Measurements from ENCODE around the gene PDLIM1.

PDLIM1 gene, protein sequence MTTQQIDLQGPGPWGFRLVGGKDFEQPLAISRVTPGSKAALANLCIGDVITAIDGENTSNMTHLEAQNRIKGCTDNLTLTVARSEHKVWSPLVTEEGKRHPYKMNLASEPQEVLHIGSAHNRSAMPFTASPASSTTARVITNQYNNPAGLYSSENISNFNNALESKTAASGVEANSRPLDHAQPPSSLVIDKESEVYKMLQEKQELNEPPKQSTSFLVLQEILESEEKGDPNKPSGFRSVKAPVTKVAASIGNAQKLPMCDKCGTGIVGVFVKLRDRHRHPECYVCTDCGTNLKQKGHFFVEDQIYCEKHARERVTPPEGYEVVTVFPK

DNA sequence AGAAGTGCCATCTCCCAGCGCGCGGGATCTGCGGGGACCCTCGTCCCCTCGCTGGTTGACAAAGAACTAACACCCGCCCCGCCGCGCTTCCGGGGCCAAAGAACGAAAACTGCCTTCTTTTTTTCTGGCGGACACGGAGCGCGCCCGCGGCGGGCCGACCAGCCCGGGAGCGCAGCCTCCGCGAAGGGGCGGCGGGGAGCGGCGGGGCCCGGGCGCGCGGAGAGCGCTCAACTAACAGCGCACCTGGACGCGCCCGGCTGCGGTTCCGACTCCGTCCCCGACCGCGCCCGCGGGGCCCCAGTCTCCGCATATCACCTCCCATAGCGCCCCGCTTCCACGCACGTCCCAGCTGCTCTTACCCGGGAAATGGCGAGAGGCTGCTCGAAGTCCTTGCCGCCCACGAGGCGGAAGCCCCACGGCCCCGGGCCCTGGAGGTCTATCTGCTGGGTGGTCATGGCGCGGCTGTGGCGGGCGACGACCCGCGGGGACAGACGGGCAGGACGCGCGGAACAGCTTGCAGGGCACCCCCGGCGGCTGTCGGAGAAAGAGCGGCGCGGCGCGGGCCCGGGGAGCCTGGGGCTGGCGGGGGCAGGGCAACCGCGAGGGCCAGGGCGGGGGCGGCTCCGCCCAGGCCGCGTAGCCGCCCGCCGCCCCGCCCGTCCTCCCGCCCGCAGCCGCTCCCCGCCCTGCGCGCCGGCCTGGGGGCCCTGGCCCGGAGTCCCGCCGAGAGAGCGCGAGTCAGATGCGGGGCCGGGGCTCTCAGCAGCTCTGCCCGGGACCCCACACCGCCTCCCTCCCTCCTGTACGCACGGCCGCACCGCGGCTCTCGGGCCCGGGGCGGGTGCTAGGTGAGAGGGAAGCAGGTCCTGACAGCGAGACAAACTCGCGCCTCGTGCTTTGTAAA lies at the start of gene PDLIM1:
Gene PDLIM1, minus strand, starts transcription at position 543 of the 904 bp plus-strand sequence. Its CDS starts 88 bp downstream, at position 455.
- H3K36me3 ChIP-seq (ENCODE audit: control insufficient read depth in 1 of 2, insufficient read depth in 2 of 2, low read length in 2 of 2), result no peaks in the 10 kb centered on the region
- peaks cover 6 to 11% of the 10 kb centered on the region in 2 donors for H3K4me1 ChIP-seq (ENCODE audit: control insufficient read depth in 1 of 2, insufficient read depth in 2 of 2, low read length in 2 of 2)
- no peaks in the 10 kb centered on the region for H3K27me3 ChIP-seq (ENCODE audit: low read depth, low read length)
- no peaks in the 10 kb centered on the region for H3K9me3 ChIP-seq (ENCODE audit: control insufficient read depth in 1 of 2, low read length in 2 of 2)
- H3K4me3 ChIP-seq (ENCODE audit: low read depth in 1 of 2, low read length in 2 of 2), result peak within 1 kb of the TSS; percentile 43 to 72
- H3K27ac ChIP-seq (ENCODE audit: low read length), result peak within 1 kb of the TSS; percentile 86

DNA sequence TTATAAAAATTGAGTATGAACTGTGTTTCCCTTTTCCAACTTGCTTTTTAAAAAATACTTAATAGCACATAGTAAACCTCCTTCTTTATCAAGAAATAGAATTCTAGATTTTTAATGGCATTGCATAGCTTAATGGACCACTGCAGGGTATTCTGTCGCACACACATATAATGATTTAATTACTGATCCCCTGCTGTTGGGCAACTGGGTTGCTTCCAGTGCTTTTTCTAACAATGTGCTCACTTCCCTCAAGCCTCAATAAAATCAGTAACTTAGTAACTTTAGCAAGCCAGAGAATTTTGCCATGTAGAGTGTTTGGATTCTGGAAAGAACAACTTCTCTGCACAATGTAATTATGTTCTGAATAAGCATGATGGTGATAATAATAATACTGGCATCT lies 49.1 kb upstream of the PDLIM1 start:
- no peak overlapping the region for H3K4me3 ChIP-seq (ENCODE audit: low read depth in 1 of 2, low read length in 2 of 2)
- no peak overlapping the region for H3K27ac ChIP-seq (ENCODE audit: low read length)
- H3K4me1 ChIP-seq (ENCODE audit: control insufficient read depth in 1 of 2, insufficient read depth in 2 of 2, low read length in 2 of 2), result peaks cover 3 to 29% of the 10 kb centered on the region in 2 donors
- peaks cover 16 to 41% of the 10 kb centered on the region in 2 donors for H3K36me3 ChIP-seq (ENCODE audit: control insufficient read depth in 1 of 2, insufficient read depth in 2 of 2, low read length in 2 of 2)
- H3K9me3 ChIP-seq (ENCODE audit: control insufficient read depth in 1 of 2, low read length in 2 of 2), result no peaks in the 10 kb centered on the region
- H3K27me3 ChIP-seq (ENCODE audit: low read depth, low read length), result no peaks in the 10 kb centered on the region

DNA sequence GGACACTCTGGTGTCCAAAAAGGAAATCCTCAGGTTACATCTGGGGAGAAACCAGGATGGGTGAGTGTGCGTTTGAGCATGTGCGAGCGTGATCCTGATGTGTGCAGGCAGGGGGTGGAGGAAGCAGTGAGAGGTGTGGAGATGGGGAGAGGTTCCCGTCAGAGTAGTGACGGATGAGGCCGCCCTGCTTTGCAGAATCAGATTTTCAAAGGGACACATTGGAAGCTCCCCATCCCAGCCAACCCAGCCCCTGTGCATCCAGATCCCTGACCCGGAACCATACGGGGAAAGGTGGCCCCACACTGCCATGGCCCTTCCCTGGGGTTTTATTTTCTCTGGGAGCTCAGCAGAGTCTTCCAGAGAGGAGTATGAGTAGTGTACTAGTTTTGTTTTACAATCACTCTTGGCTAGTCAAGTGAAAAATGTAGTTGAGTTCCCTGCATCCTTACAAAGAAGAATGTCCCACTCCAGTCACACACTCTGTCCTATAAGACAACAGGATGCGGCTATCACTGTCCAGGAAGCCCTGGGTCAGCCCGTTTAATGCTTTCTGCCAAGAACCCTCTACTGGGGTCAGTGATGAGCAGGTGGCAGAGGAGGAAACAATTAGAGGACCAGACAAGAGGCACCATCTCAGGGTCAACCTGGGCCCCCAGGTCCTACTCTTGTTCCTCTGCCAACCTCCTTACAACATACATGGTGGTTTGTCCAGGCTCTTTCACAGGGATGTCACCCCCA lies 46.8 kb upstream of the PDLIM1 start:
- H3K36me3 ChIP-seq (ENCODE audit: control insufficient read depth in 1 of 2, insufficient read depth in 2 of 2, low read length in 2 of 2), result peaks cover 13 to 54% of the 10 kb centered on the region in 2 donors
- no peaks in the 10 kb centered on the region for H3K27me3 ChIP-seq (ENCODE audit: low read depth, low read length)
- H3K4me3 ChIP-seq (ENCODE audit: low read depth in 1 of 2, low read length in 2 of 2), result no peak overlapping the region
- no peak overlapping the region for H3K27ac ChIP-seq (ENCODE audit: low read length)
- H3K4me1 ChIP-seq (ENCODE audit: control insufficient read depth in 1 of 2, insufficient read depth in 2 of 2, low read length in 2 of 2), result peaks cover 6 to 36% of the 10 kb centered on the region in 2 donors
- no peaks in the 10 kb centered on the region for H3K9me3 ChIP-seq (ENCODE audit: control insufficient read depth in 1 of 2, low read length in 2 of 2)

DNA sequence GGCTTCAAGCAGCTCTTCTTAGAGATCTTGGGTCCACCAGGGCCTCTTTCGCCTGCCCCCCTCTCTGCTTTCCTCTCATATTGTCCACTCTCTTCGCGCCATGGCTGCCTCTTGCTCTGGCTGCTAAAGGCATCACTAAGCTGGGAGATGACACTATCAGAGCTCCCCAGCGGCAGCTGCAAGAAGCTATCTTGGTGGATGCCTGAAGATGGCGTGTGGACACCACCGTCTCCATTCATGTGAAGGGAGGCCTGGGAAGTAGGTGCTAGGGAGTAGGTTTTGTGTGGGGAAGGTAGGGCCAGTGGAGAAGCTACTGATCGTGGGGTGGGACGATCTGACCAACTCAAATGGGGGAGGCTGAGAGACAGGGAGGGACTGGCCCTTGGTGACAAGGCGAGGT lies 45.9 kb upstream of the PDLIM1 start:
- Histone ChIP-seq H3K9me3 (ENCODE audit: control insufficient read depth in 1 of 2, low read length in 2 of 2) (no peaks in the 10 kb centered on the region), H3K27me3 (ENCODE audit: low read depth, low read length) (no peaks in the 10 kb centered on the region), H3K4me1 (ENCODE audit: control insufficient read depth in 1 of 2, insufficient read depth in 2 of 2, low read length in 2 of 2) (peaks cover 6 to 31% of the 10 kb centered on the region in 2 donors), H3K27ac (ENCODE audit: low read length) (no peak overlapping the region), H3K4me3 (ENCODE audit: low read depth in 1 of 2, low read length in 2 of 2) (no peak overlapping the region), H3K36me3 (ENCODE audit: control insufficient read depth in 1 of 2, insufficient read depth in 2 of 2, low read length in 2 of 2) (peaks cover 13 to 56% of the 10 kb centered on the region in 2 donors)

DNA sequence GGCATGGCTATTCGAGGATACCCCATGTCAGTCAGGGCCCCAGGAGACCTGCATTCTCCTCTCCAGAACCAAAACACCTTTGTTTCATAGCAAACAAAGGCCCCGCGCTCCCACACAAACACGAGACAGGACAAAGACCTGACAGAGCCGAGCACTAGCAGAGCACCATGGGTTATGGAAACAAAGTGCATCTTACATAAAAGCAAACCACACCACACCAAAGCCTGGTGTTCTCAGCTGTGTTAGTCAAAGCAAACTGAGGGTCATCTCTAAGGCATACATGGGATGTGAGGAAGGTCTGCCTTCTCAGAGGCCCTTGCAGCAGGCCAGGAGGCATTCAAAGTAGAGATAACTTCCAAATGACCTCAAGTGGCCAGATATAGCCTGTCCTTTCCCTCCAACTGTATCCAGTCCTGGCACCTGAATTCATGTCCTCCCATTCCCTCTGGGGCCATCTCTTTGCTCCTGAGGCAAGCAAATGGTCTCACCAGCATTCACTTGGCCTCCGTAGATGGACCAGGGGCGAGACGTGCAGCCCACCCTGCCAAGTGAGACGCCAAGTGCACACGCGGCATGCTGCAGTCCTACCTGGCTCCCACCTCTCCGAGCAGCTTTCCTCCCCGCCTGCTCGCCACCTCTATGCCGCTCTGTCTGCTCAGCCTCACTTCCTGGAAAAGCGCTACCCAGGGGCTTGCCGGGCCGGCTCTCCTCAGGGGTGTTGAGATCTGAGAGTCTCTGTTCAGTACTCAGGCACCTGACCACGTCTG lies 45.3 kb upstream of the PDLIM1 start:
- peaks cover 6 to 26% of the 10 kb centered on the region in 2 donors for H3K4me1 ChIP-seq (ENCODE audit: control insufficient read depth in 1 of 2, insufficient read depth in 2 of 2, low read length in 2 of 2)
- no peaks in the 10 kb centered on the region for H3K9me3 ChIP-seq (ENCODE audit: control insufficient read depth in 1 of 2, low read length in 2 of 2)
- peaks cover 9 to 56% of the 10 kb centered on the region in 2 donors for H3K36me3 ChIP-seq (ENCODE audit: control insufficient read depth in 1 of 2, insufficient read depth in 2 of 2, low read length in 2 of 2)
- no peak overlapping the region for H3K4me3 ChIP-seq (ENCODE audit: low read depth in 1 of 2, low read length in 2 of 2)
- no peaks in the 10 kb centered on the region for H3K27me3 ChIP-seq (ENCODE audit: low read depth, low read length)
- no peak overlapping the region for H3K27ac ChIP-seq (ENCODE audit: low read length)

DNA sequence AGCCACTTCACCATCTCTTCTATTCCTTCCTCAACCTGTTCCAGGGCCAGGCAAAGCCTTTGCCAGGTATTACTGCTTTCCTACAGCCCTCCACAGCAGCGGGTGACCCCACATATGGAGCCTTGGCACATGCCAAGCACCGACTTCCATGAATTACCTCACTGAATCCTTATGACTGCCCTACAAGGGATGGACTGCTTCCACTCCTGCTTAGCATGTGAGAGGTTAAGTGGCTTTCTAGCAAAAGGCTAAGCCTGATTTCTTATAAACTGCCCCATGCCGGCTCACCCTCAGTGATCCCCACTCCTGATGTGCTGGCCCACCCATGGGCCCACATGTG lies 44.0 kb upstream of the PDLIM1 start:
- H3K9me3 ChIP-seq (ENCODE audit: control insufficient read depth in 1 of 2, low read length in 2 of 2), result no peaks in the 10 kb centered on the region
- peaks cover 6 to 32% of the 10 kb centered on the region in 2 donors for H3K4me1 ChIP-seq (ENCODE audit: control insufficient read depth in 1 of 2, insufficient read depth in 2 of 2, low read length in 2 of 2)
- H3K27ac ChIP-seq (ENCODE audit: low read length), result peak overlapping the region; percentile 83
- H3K4me3 ChIP-seq (ENCODE audit: low read depth in 1 of 2, low read length in 2 of 2), result no peak overlapping the region
- peaks cover 7 to 46% of the 10 kb centered on the region in 2 donors for H3K36me3 ChIP-seq (ENCODE audit: control insufficient read depth in 1 of 2, insufficient read depth in 2 of 2, low read length in 2 of 2)
- no peaks in the 10 kb centered on the region for H3K27me3 ChIP-seq (ENCODE audit: low read depth, low read length)

DNA sequence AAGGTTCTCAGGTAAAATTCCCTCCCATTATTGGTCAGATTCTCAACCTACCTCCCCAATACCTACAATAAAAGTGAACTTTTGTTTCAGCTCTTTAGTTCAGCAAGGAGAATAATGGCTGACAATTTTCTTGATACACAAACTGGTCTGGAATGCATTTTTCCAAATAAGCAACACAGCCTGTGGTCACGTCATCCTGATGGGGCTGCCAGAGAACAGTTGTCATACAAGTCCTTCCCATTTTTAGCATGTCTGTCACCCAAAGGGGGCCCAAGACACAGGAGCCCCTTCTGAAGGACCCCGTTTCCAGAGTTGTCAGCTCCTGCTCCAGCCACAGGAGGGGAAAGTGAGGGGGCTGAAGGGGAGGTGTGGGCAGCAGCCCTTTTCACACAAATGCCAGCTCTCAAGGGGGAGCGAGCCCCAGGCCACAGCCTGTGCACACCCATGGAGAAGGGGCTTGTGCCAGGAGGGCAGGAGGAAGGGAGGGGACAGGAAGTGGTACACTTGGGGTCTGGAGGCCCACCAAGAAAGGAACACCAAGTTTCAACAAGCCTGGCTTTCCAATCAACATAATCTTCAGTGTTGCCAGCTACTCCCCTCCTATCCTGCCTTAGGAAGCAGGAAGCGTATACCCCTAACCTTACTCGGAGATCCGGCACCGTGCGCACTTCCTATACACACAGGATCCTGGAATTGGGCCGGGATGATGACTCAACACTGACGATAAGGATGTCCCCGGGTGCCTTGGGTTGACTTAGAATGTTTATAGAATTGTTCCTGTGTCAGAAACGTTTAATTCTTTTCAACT lies 43.4 kb upstream of the PDLIM1 start:
- Histone ChIP-seq H3K27me3 (ENCODE audit: low read depth, low read length) (no peaks in the 10 kb centered on the region), H3K9me3 (ENCODE audit: control insufficient read depth in 1 of 2, low read length in 2 of 2) (no peaks in the 10 kb centered on the region), H3K4me3 (ENCODE audit: low read depth in 1 of 2, low read length in 2 of 2) (no peak overlapping the region), H3K36me3 (ENCODE audit: control insufficient read depth in 1 of 2, insufficient read depth in 2 of 2, low read length in 2 of 2) (peaks cover 7 to 46% of the 10 kb centered on the region in 2 donors), H3K27ac (ENCODE audit: low read length) (peak overlapping the region; percentile 83), H3K4me1 (ENCODE audit: control insufficient read depth in 1 of 2, insufficient read depth in 2 of 2, low read length in 2 of 2) (peaks cover 6 to 33% of the 10 kb centered on the region in 2 donors)

DNA sequence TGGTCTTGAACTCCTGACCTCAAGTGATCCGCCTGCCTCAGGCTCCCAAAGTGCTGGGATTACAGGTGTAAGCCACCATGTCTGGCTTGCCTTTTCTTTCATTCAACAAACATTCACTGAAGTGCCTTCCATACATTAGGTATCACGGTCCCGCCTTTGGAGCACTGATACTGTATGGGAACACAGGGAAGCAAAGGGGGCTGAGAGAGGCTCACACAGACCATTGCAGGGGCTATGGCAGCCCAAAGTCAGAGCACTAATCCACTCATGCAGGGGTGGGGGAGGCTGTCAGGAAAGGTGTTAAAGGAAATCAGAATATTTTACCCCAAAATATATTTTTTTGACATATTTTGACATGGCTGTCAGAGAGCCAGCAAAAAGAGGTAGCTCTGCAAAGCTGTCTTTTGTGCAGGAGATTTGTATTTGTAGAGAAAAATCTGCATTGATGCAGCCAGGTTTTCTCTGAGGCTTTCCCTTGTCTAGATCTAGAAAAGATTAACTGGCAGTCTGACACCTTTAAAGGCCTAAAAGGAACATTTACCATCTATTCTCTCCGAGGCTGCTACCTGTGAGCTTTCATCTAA lies 42.0 kb upstream of the PDLIM1 start:
- H3K27ac ChIP-seq (ENCODE audit: low read length), result no peak overlapping the region
- no peak overlapping the region for H3K4me3 ChIP-seq (ENCODE audit: low read depth in 1 of 2, low read length in 2 of 2)
- no peaks in the 10 kb centered on the region for H3K27me3 ChIP-seq (ENCODE audit: low read depth, low read length)
- H3K9me3 ChIP-seq (ENCODE audit: control insufficient read depth in 1 of 2, low read length in 2 of 2), result no peaks in the 10 kb centered on the region
- peaks cover 3 to 38% of the 10 kb centered on the region in 2 donors for H3K36me3 ChIP-seq (ENCODE audit: control insufficient read depth in 1 of 2, insufficient read depth in 2 of 2, low read length in 2 of 2)
- H3K4me1 ChIP-seq (ENCODE audit: control insufficient read depth in 1 of 2, insufficient read depth in 2 of 2, low read length in 2 of 2), result peaks cover 6 to 37% of the 10 kb centered on the region in 2 donors

DNA sequence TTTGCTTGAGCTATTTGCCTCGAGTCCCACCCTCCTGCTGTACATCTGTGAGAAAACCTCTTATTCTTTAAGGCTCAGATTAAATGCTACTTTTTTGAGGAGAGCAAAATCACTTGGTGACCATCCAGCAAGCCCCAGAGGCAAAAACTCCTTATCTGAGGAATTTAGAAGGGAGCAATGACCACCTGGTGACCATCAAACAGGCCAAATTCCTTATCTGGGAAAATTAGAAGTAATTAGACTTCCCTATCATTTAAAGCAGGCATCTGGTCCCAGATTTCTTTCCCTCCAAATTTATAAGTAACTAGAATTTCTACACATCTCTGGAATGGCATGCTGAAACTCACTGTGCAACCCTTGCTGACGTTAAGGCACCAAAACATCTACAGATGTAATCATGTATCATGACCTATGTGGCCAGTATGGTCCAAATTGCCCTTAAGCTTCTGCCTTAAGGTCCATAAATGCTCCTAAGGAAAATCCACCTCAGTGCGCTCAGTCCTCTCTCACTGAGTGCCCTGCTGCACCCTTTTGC lies 40.9 kb upstream of the PDLIM1 start:
- no peak overlapping the region for H3K27ac ChIP-seq (ENCODE audit: low read length)
- no peaks in the 10 kb centered on the region for H3K27me3 ChIP-seq (ENCODE audit: low read depth, low read length)
- H3K4me3 ChIP-seq (ENCODE audit: low read depth in 1 of 2, low read length in 2 of 2), result no peak overlapping the region
- H3K9me3 ChIP-seq (ENCODE audit: control insufficient read depth in 1 of 2, low read length in 2 of 2), result no peaks in the 10 kb centered on the region
- H3K36me3 ChIP-seq (ENCODE audit: control insufficient read depth in 1 of 2, insufficient read depth in 2 of 2, low read length in 2 of 2), result peaks cover 0 to 31% of the 10 kb centered on the region in 2 donors
- peaks cover 10 to 43% of the 10 kb centered on the region in 2 donors for H3K4me1 ChIP-seq (ENCODE audit: control insufficient read depth in 1 of 2, insufficient read depth in 2 of 2, low read length in 2 of 2)

Measured in muscle layer of duodenum (tissue), 2 donors.